MM.1S (cell line): ENCODE results near the gene TRPC6.
A peak's percentile ranks its signal among the peaks of the same experiment; 100 is the strongest.
"Not testable (repeated sequence)": the region's sequence is repeated elsewhere in the genome, so short reads cannot be mapped to it uniquely, and the experiment has no call there.

ENCODE experiments used
- DNase-seq: peaks from one replicate; pipeline ENCODE4 v3.0.0-alpha.2; 2015
- H2AFZ ChIP-seq: fragments of 300-600 bp; sonication (generic); 2 replicates; pipeline ENCODE4 v1.6.0; 2016; ENCODE audit warnings: antibody characterized with exemption, low read length
- H3F3A ChIP-seq: fragments of 300-600 bp; sonication (generic); 2 replicates; pipeline ENCODE4 v1.6.1; 2016; ENCODE audit warnings: mild to moderate bottlenecking, antibody characterized with exemption, low read length, moderate library complexity, mixed read lengths; ENCODE audit not compliant: insufficient read depth
- H3K27ac ChIP-seq: fragments of 300-600 bp; sonication (generic); 2 replicates; pipeline ENCODE4 v1.5.1; 2016; ENCODE audit warnings: mild to moderate bottlenecking, low read length
- H3K27me3 ChIP-seq: fragments of 300-600 bp; sonication (generic); replicated peaks from 2 replicates; pipeline ENCODE4 v1.6.0; 2016; ENCODE audit warnings: low read length; ENCODE audit not compliant: insufficient read depth
- H3K36me3 ChIP-seq: fragments of 300-600 bp; sonication (generic); replicated peaks from 2 replicates; pipeline ENCODE4 v1.6.1; 2016; ENCODE audit warnings: mild to moderate bottlenecking, low read length, mixed read lengths; ENCODE audit not compliant: insufficient read depth
- H3K4me1 ChIP-seq: fragments of 300-600 bp; sonication (generic); 2 replicates; pipeline ENCODE4 v1.6.1; 2016; ENCODE audit warnings: low read length, mixed read lengths
- H3K4me2 ChIP-seq: fragments of 300-600 bp; sonication (generic); 2 replicates; pipeline ENCODE4 v1.6.0; 2016; ENCODE audit warnings: low read depth, low read length
- H3K4me3 ChIP-seq: fragments of 300-600 bp; sonication (generic); 2 replicates; pipeline ENCODE4 v1.5.1; 2016; ENCODE audit warnings: low read length, mixed read lengths
- H3K79me2 ChIP-seq: fragments of 300-600 bp; sonication (generic); 2 replicates; pipeline ENCODE4 v1.6.1; 2016; ENCODE audit warnings: mixed run types, low read length, mixed read lengths
- H3K9ac ChIP-seq: fragments of 300-600 bp; sonication (generic); 2 replicates; pipeline ENCODE4 v1.6.1; 2016; ENCODE audit warnings: low read length, mixed read lengths
- H3K9me2 ChIP-seq: fragments of 300-600 bp; sonication (generic); replicated peaks from 2 replicates; pipeline ENCODE4 v1.6.1; 2016; ENCODE audit warnings: mild to moderate bottlenecking, low read length, mixed read lengths; ENCODE audit not compliant: insufficient read depth
- H3K9me3 ChIP-seq: fragments of 300-600 bp; sonication (generic); replicated peaks from 2 replicates; pipeline ENCODE4 v1.6.1; 2016; ENCODE audit warnings: mild to moderate bottlenecking, low read length, mixed read lengths; ENCODE audit not compliant: insufficient read depth
- H4K20me1 ChIP-seq: fragments of 300-600 bp; sonication (generic); 2 replicates; pipeline ENCODE4 v1.6.1; 2016; ENCODE audit warnings: mild to moderate bottlenecking, low read length, moderate library complexity, mixed read lengths; ENCODE audit not compliant: insufficient read depth
- EZH2 ChIP-seq: fragments of 300-600 bp; sonication (generic); optimal IDR thresholded peaks from 2 replicates; pipeline ENCODE3; 2017; ENCODE audit warnings: low read depth, mild to moderate bottlenecking, antibody characterized with exemption, low read length, mixed read lengths
- EZH2phosphoT487 ChIP-seq: fragments of 300-600 bp; sonication (generic); IDR thresholded peaks from 2 replicates; pipeline ENCODE4 v1.6.1; 2018; ENCODE audit warnings: antibody characterized with exemption, low read length
- TF ChIP-seq, protein P1 (sequence below): fragments of 300-600 bp; sonication (generic); IDR thresholded peaks from 2 replicates; pipeline ENCODE4 v1.5.1; 2016; ENCODE audit warnings: antibody characterized with exemption, low read length, mixed read lengths

Gene TRPC6

DNA sequence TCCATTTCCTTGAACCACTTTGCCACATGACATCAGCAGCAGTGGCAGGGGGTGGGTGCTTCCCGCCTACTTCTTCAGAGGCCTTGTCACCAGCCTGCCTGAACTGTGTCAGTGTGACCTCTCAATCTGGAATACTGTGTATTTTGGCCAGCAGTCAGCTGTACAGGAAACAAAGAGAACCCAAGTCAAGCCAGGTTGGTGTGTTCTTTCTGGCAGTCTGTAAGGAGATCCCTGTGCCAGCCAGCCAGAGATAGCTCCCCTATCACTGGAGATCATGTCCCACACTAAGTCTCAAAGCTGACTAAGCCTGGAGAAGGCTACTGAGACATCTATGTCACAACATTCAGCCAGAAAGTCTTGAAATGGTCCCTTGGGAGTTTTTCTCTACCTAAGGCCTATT lies 142.1 kb downstream of the TRPC6 start:
- Histone ChIP-seq H3F3A (no peaks in the 10 kb centered on the region), H3K4me1 (no peaks in the 10 kb centered on the region), H3K27me3 (no peaks in the 10 kb centered on the region), H3K9me3 (no peaks in the 10 kb centered on the region), H3K9me2 (no peaks in the 10 kb centered on the region), H4K20me1 (no peaks in the 10 kb centered on the region), H2AFZ (no peak overlapping the region), H3K27ac (no peak overlapping the region), H3K4me3 (no peak overlapping the region), H3K4me2 (no peak overlapping the region), H3K36me3 (no peaks in the 10 kb centered on the region), H3K9ac (no peak overlapping the region), H3K79me2 (no peaks in the 10 kb centered on the region)
- TF ChIP-seq EZH2phosphoT487: no peak
- no peak for TF ChIP-seq EZH2
- TF ChIP-seq, protein P1, sequence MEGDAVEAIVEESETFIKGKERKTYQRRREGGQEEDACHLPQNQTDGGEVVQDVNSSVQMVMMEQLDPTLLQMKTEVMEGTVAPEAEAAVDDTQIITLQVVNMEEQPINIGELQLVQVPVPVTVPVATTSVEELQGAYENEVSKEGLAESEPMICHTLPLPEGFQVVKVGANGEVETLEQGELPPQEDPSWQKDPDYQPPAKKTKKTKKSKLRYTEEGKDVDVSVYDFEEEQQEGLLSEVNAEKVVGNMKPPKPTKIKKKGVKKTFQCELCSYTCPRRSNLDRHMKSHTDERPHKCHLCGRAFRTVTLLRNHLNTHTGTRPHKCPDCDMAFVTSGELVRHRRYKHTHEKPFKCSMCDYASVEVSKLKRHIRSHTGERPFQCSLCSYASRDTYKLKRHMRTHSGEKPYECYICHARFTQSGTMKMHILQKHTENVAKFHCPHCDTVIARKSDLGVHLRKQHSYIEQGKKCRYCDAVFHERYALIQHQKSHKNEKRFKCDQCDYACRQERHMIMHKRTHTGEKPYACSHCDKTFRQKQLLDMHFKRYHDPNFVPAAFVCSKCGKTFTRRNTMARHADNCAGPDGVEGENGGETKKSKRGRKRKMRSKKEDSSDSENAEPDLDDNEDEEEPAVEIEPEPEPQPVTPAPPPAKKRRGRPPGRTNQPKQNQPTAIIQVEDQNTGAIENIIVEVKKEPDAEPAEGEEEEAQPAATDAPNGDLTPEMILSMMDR: no peak
- no peak for DNase-seq

DNA sequence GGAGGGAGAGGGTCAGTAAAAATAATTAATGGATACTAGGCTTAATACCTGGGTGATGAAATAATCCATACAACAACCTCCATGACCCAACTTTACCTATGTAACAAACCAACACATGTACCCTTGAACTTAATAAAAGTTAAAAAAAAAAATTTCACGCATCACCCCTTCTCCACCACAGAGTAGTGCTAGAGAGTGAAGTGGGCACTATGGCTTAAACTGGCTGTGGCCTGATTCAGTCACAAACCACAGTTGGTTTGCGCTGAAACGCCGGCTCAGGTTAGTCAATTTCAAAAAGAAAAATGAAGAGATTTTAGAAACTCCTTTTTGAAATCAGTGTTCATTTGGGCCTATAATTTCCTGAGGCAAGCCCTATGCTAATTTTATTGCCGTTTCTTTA lies 144.3 kb downstream of the TRPC6 start:
- Histone ChIP-seq H3K9me2 (no peaks in the 10 kb centered on the region), H3K4me2 (no peak overlapping the region), H3K4me3 (no peak overlapping the region), H3K79me2 (no peaks in the 10 kb centered on the region), H4K20me1 (no peaks in the 10 kb centered on the region), H3K27ac (no peak overlapping the region), H2AFZ (no peak overlapping the region), H3K4me1 (no peaks in the 10 kb centered on the region), H3K9me3 (no peaks in the 10 kb centered on the region), H3K36me3 (no peaks in the 10 kb centered on the region), H3F3A (no peaks in the 10 kb centered on the region), H3K9ac (no peak overlapping the region), H3K27me3 (no peaks in the 10 kb centered on the region)
- DNase-seq: no peak
- TF ChIP-seq EZH2 (no peak), EZH2phosphoT487 (no peak)
- TF ChIP-seq, protein P1: 0 out of 2 replicates have a peak, but pooled peaks have one; percentile 8

DNA sequence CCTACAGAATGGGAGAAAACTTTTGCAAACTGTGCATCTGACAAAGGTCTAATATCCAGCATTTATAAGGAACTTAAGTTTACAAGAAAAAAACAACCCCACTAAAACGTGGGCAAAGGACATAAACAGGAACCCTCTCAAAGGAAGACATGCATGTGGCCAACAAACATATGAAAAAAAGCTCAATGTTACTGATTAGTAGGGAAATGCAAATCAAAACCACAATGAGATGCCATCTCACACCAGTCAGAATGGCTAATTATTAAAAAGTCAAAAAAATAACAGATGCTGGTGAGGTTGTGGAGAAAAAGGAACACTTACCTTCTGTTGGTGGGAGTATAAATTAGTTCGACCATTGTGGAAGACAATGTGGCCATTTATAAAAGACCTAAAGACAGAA lies 145.1 kb downstream of the TRPC6 start:
- not testable (repeated sequence) for H4K20me1 ChIP-seq, H2AFZ ChIP-seq, H3K27ac ChIP-seq, H3K4me1 ChIP-seq, H3F3A ChIP-seq, DNase-seq, H3K4me2 ChIP-seq, H3K9me2 ChIP-seq, H3K9ac ChIP-seq, H3K79me2 ChIP-seq, H3K4me3 ChIP-seq, H3K9me3 ChIP-seq, H3K27me3 ChIP-seq, H3K36me3 ChIP-seq

DNA sequence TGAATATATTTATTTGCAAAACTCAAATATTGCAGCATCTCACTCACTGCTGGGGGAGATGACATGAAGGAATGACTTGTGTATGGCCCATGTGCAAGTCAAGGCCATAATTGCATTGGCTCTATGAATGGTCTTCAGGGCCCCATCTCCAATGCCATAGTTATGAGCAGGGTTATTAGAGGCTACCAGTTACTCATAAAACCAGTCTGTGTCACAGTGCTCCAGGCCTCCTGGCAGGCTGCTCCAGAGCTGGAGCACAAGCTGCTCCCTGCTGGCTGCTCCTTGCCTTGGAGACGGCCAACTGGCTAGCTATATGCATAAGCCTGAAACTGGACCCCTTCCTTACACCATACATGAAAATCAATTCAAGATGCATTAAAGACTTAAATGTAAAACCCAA lies 145.7 kb downstream of the TRPC6 start:
- Histone ChIP-seq H3K36me3 (no peaks in the 10 kb centered on the region), H3F3A (no peaks in the 10 kb centered on the region), H3K4me1 (no peaks in the 10 kb centered on the region), H3K27me3 (no peaks in the 10 kb centered on the region), H3K4me2 (no peak overlapping the region), H3K27ac (no peak overlapping the region), H3K4me3 (no peak overlapping the region), H3K79me2 (no peaks in the 10 kb centered on the region), H4K20me1 (no peaks in the 10 kb centered on the region), H3K9me2 (no peaks in the 10 kb centered on the region), H3K9ac (no peak overlapping the region), H2AFZ (no peak overlapping the region), H3K9me3 (no peaks in the 10 kb centered on the region)
- TF ChIP-seq EZH2 (no peak), EZH2phosphoT487 (no peak)
- TF ChIP-seq, protein P1: no peak
- DNase-seq: no peak
